ENCODE data around the gene COLEC12.

GRCh38 chr18:489244-490023 is 11.1 kb downstream of the COLEC12 start:
- TF ChIP-seq CTCF (IDR thresholded peaks at IDR 0.05; ENCODE audit: insufficient read depth, low read length, poor library complexity, severe bottlenecking): no peak
- no peak for TF ChIP-seq EZH2phosphoT487 (conservative IDR thresholded peaks at IDR 0.05; ENCODE audit: low read length)
